ENCODE measurements around the gene MBNL3. TPM values are rescaled to one million over a fixed set of nuclear protein-coding genes. Genes with fewer than 3 reads are reported as not detected.

The MBNL3 gene
- total RNA-seq, 1 experiment from 2014 or later = 4.0 TPM

DNA sequence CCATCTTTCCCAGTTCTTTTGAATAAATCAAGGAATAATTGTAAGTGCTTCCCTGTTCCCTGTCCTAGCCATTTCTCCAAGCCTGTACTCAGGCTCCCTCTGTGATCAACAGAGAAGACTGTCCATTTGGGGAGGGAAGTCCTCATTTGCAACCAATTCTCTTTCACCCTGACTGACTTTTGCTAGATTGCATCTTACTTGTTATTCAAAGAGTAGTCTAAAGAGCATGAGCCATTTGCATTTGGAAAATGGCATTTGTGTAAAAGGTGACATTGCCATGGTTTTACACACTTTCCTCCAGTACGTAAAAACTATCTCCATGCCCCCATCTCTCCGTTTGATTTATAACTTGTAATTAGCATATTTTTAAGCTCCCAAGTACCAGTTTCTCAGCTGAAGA is 110.6 kb downstream of the MBNL3 start:
- Mint-ChIP-seq H3K27ac (no peak overlapping the region), H3K9me3 (no peaks in the 10 kb centered on the region), H3K4me1 (peaks cover 6% of the 10 kb centered on the region), H3K4me3 (no peak overlapping the region), H3K36me3 (no peaks in the 10 kb centered on the region), H3K27me3 (ENCODE audit: low read depth) (peaks cover 4% of the 10 kb centered on the region; the same call in 1 of the 2 replicates)
- DNase-seq (ENCODE audit: low spot score) (no peak), ATAC-seq (no peak)
- TF ChIP-seq, protein P1, sequence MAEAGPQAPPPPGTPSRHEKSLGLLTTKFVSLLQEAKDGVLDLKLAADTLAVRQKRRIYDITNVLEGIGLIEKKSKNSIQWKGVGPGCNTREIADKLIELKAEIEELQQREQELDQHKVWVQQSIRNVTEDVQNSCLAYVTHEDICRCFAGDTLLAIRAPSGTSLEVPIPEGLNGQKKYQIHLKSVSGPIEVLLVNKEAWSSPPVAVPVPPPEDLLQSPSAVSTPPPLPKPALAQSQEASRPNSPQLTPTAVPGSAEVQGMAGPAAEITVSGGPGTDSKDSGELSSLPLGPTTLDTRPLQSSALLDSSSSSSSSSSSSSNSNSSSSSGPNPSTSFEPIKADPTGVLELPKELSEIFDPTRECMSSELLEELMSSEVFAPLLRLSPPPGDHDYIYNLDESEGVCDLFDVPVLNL (CRISPR knock-in tag; IDR thresholded peaks at IDR 0.05; ENCODE audit: borderline replicate concordance, low read depth) = no peak
- TF ChIP-seq EMX1 (CRISPR knock-in tag; IDR thresholded peaks at IDR 0.05) = no peak
- TF ChIP-seq, protein P2, sequence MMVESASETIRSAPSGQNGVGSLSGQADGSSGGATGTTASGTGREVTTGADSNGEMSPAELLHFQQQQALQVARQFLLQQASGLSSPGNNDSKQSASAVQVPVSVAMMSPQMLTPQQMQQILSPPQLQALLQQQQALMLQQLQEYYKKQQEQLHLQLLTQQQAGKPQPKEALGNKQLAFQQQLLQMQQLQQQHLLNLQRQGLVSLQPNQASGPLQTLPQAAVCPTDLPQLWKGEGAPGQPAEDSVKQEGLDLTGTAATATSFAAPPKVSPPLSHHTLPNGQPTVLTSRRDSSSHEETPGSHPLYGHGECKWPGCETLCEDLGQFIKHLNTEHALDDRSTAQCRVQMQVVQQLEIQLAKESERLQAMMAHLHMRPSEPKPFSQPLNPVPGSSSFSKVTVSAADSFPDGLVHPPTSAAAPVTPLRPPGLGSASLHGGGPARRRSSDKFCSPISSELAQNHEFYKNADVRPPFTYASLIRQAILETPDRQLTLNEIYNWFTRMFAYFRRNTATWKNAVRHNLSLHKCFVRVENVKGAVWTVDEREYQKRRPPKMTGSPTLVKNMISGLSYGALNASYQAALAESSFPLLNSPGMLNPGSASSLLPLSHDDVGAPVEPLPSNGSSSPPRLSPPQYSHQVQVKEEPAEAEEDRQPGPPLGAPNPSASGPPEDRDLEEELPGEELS (CRISPR knock-in tag; IDR thresholded peaks at IDR 0.05) = no peak
- TF ChIP-seq GRHL2 (CRISPR knock-in tag; IDR thresholded peaks at IDR 0.05; ENCODE audit: insufficient replicate concordance, severe bottlenecking) = no peak
- no peak for TF ChIP-seq KAT7 (CRISPR knock-in tag; IDR thresholded peaks at IDR 0.05; ENCODE audit: borderline replicate concordance)
- TF ChIP-seq IRF2 (CRISPR knock-in tag; IDR thresholded peaks at IDR 0.05; ENCODE audit: borderline replicate concordance, low read depth) = no peak
- TF ChIP-seq, protein P3, sequence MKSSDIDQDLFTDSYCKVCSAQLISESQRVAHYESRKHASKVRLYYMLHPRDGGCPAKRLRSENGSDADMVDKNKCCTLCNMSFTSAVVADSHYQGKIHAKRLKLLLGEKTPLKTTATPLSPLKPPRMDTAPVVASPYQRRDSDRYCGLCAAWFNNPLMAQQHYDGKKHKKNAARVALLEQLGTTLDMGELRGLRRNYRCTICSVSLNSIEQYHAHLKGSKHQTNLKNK (CRISPR knock-in tag; IDR thresholded peaks at IDR 0.05) = no peak
- TF ChIP-seq NR3C1 (CRISPR knock-in tag; conservative IDR thresholded peaks at IDR 0.05; ENCODE audit: low read depth) = no peak
- no peak for TF ChIP-seq HMGA2 (CRISPR knock-in tag; IDR thresholded peaks at IDR 0.05)
- no peak for TF ChIP-seq NFE2L1 (CRISPR knock-in tag; IDR thresholded peaks at IDR 0.05)
- no peak for TF ChIP-seq SMAD3 (CRISPR knock-in tag; IDR thresholded peaks at IDR 0.05; ENCODE audit: borderline replicate concordance)
- no peak for TF ChIP-seq CREM (CRISPR knock-in tag; IDR thresholded peaks at IDR 0.05)
- TF ChIP-seq, protein P4, sequence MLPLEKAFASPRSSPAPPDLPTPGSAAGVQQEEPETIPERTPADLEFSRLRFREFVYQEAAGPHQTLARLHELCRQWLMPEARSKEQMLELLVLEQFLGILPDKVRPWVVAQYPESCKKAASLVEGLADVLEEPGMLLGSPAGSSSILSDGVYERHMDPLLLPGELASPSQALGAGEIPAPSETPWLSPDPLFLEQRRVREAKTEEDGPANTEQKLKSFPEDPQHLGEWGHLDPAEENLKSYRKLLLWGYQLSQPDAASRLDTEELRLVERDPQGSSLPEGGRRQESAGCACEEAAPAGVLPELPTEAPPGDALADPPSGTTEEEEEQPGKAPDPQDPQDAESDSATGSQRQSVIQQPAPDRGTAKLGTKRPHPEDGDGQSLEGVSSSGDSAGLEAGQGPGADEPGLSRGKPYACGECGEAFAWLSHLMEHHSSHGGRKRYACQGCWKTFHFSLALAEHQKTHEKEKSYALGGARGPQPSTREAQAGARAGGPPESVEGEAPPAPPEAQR (CRISPR knock-in tag; IDR thresholded peaks at IDR 0.05) = no peak
- TF ChIP-seq, protein P5, sequence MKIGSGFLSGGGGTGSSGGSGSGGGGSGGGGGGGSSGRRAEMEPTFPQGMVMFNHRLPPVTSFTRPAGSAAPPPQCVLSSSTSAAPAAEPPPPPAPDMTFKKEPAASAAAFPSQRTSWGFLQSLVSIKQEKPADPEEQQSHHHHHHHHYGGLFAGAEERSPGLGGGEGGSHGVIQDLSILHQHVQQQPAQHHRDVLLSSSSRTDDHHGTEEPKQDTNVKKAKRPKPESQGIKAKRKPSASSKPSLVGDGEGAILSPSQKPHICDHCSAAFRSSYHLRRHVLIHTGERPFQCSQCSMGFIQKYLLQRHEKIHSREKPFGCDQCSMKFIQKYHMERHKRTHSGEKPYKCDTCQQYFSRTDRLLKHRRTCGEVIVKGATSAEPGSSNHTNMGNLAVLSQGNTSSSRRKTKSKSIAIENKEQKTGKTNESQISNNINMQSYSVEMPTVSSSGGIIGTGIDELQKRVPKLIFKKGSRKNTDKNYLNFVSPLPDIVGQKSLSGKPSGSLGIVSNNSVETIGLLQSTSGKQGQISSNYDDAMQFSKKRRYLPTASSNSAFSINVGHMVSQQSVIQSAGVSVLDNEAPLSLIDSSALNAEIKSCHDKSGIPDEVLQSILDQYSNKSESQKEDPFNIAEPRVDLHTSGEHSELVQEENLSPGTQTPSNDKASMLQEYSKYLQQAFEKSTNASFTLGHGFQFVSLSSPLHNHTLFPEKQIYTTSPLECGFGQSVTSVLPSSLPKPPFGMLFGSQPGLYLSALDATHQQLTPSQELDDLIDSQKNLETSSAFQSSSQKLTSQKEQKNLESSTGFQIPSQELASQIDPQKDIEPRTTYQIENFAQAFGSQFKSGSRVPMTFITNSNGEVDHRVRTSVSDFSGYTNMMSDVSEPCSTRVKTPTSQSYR (CRISPR knock-in tag; IDR thresholded peaks at IDR 0.05) = no peak
- CTCF ChIA-PET = no interaction called here
- POLR2A ChIA-PET = no interaction called here

DNA sequence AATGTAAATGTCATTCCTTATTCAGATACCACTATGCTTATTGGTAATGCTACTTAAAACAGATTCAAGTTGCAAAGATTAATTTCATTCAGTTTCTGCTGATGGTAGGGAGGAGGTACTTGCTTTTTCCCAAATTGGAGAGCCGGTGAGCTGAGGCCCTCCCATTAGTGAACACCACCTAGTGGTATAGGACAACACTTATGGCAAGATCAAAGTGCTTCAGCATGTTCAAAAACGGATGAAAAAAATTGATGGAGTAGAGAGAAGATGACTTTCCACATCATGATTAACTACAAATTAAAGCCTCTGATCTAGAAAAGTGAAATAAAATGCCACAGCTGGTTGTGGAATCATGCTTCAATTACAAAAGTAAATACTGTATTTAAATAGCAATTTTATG is 112.9 kb downstream of the MBNL3 start:
- no peak overlapping the region for H3K27ac Mint-ChIP-seq
- H3K9me3 Mint-ChIP-seq = no peaks in the 10 kb centered on the region
- DNase-seq (ENCODE audit: low spot score) (no peak), ATAC-seq (no peak)
- peaks cover 6% of the 10 kb centered on the region for H3K4me1 Mint-ChIP-seq
- H3K36me3 Mint-ChIP-seq = no peaks in the 10 kb centered on the region
- ChIA-PET CTCF (interaction anchor here (1.0 to 1.6 kb wide), 3 partner anchors 9 to 237 kb away, joined by 3 to 6 read pairs (median 6); no protein-coding TSS in a partner anchor), POLR2A (no interaction called here)
- TF ChIP-seq, protein P6, sequence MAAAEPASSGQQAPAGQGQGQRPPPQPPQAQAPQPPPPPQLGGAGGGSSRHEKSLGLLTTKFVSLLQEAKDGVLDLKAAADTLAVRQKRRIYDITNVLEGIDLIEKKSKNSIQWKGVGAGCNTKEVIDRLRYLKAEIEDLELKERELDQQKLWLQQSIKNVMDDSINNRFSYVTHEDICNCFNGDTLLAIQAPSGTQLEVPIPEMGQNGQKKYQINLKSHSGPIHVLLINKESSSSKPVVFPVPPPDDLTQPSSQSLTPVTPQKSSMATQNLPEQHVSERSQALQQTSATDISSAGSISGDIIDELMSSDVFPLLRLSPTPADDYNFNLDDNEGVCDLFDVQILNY (CRISPR knock-in tag; IDR thresholded peaks at IDR 0.05) = no peak
- TF ChIP-seq, protein P7, sequence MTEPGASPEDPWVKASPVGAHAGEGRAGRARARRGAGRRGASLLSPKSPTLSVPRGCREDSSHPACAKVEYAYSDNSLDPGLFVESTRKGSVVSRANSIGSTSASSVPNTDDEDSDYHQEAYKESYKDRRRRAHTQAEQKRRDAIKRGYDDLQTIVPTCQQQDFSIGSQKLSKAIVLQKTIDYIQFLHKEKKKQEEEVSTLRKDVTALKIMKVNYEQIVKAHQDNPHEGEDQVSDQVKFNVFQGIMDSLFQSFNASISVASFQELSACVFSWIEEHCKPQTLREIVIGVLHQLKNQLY (CRISPR knock-in tag; IDR thresholded peaks at IDR 0.05) = no peak
- TF ChIP-seq JAZF1 (CRISPR knock-in tag; IDR thresholded peaks at IDR 0.05) = no peak
- TF ChIP-seq ZBTB21 (CRISPR knock-in tag; IDR thresholded peaks at IDR 0.05; ENCODE audit: borderline replicate concordance) = no peak
- TF ChIP-seq IRF2 (CRISPR knock-in tag; IDR thresholded peaks at IDR 0.05; ENCODE audit: borderline replicate concordance, low read depth) = no peak
- TF ChIP-seq, protein P5 (CRISPR knock-in tag; IDR thresholded peaks at IDR 0.05) = no peak
- TF ChIP-seq SMAD4 (CRISPR knock-in tag; IDR thresholded peaks at IDR 0.05) = no peak
- H3K27me3 Mint-ChIP-seq (ENCODE audit: low read depth) = peaks cover 9% of the 10 kb centered on the region
- no peak overlapping the region for H3K4me3 Mint-ChIP-seq
